BLaER1 treated with 17β-estradiol and CSF1 and Interleukin-3, amounts not matched to agents 10 nM and 100 nM (cell line): ENCODE data around the gene P2RY13.

ENCODE experiments used
- H3K27ac ChIP-seq, 11 experiments: shearing (Covaris generic); formaldehyde crosslinking; 2 replicates each; pipeline ENCODE4 v1.8.1; 2022
- H3K27me3 ChIP-seq, 11 experiments: shearing (Covaris generic); formaldehyde crosslinking; 2 replicates each; pipeline ENCODE4 v1.8.1; 2022
- H3K36me3 ChIP-seq, 11 experiments: shearing (Covaris generic); formaldehyde crosslinking; 2 replicates each; pipeline ENCODE4 v1.8.1; 2022
- H3K4me1 ChIP-seq, 10 experiments: shearing (Covaris generic); formaldehyde crosslinking; 2 replicates each; pipeline ENCODE4 v1.8.1; 2022
- H3K4me2 ChIP-seq, 11 experiments: shearing (Covaris generic); formaldehyde crosslinking; 2 replicates each; pipeline ENCODE4 v1.8.1; 2022
- H3K4me3 ChIP-seq, 10 experiments: shearing (Covaris generic); formaldehyde crosslinking; 2 replicates each; pipeline ENCODE4 v1.8.1; 2022
- H3K9ac ChIP-seq, 11 experiments: shearing (Covaris generic); formaldehyde crosslinking; 2 replicates each; pipeline ENCODE4 v1.8.1; 2022
- H3K9me3 ChIP-seq, 11 experiments: shearing (Covaris generic); formaldehyde crosslinking; replicated peaks in 1 of 11; 2 replicates each; pipeline ENCODE4 v1.8.1; 2022
- H4K20me1 ChIP-seq, 11 experiments: shearing (Covaris generic); formaldehyde crosslinking; 2 replicates each; pipeline ENCODE4 v1.8.1; 2022
- Cebpa-rat ChIP-seq, 11 experiments: shearing (Covaris generic); IDR thresholded peaks; 2 replicates each; pipeline ENCODE4 v1.8.1; 2022

Gene P2RY13

GRCh38 chr3:151278230-151278629, 51.1 kb downstream of the P2RY13 start, which contains the start of gene P2RY14:
Gene P2RY14, minus strand, starts transcription at chr3:151278542. Its CDS starts 64,226 bp downstream, at chr3:151214316.
- no peaks in the 10 kb centered on the region for H3K9me3 ChIP-seq
- H4K20me1 ChIP-seq = no peaks in the 10 kb centered on the region
- H3K4me1 ChIP-seq = peaks cover 51 to 86% (median 75%) of the 10 kb centered on the region in 10 experiments
- peak within 1 kb of the TSS in 10 of 11 experiments; percentile 7 to 71 (median 63); a peak in 18 of 22 replicates for H3K27ac ChIP-seq
- TF ChIP-seq Cebpa-rat (IDR thresholded peaks at IDR 0.05) = no peak
- H3K4me3 ChIP-seq = peak within 1 kb of the TSS in 3 of 10 experiments; percentile 11 to 34 (median 24); a peak in 3 of 20 replicates
- no peaks in the 10 kb centered on the region for H3K36me3 ChIP-seq
- H3K27me3 ChIP-seq = no peaks in the 10 kb centered on the region; a peak in 1 of 22 replicates
- H3K9ac ChIP-seq = peak within 1 kb of the TSS in 9 of 11 experiments; percentile 8 to 58 (median 45); a peak in 12 of 22 replicates
- peak within 1 kb of the TSS; percentile 54 to 86 (median 79) for H3K4me2 ChIP-seq

- H3K27me3 ChIP-seq = no peaks in the 10 kb centered on the region; a peak in 1 of 22 replicates
- H4K20me1 ChIP-seq = no peaks in the 10 kb centered on the region
- peak overlapping the region in 1 of 10 experiments; percentile 12; a peak in 1 of 20 replicates for H3K4me3 ChIP-seq
- H3K9me3 ChIP-seq = no peaks in the 10 kb centered on the region
- H3K36me3 ChIP-seq = no peaks in the 10 kb centered on the region
- H3K4me2 ChIP-seq = peak overlapping the region; percentile 56 to 86 (median 75)
- H3K9ac ChIP-seq = peak overlapping the region in 1 of 11 experiments; percentile 4; a peak in 4 of 22 replicates
- peak overlapping the region in 6 of 11 experiments; percentile 4 to 47 (median 22); a peak in 5 of 22 replicates for H3K27ac ChIP-seq
- no peak for TF ChIP-seq Cebpa-rat (IDR thresholded peaks at IDR 0.05)
- peaks cover 48 to 79% (median 69%) of the 10 kb centered on the region in 10 experiments for H3K4me1 ChIP-seq
Observed at GRCh38 chr3:151276687-151277042, 52.7 kb downstream of the P2RY13 start.
